ENCODE results near the gene ATP2A2. TPM values are rescaled to one million over a fixed set of nuclear protein-coding genes. Genes with fewer than 3 reads are reported as not detected.

Gene ATP2A2
- total RNA-seq, 1 donor from 2014 or later: 99.5 TPM

- Histone ChIP-seq H3K36me3 (peaks cover 40% of the 10 kb centered on the region), H3K4me2 (no peak overlapping the region), H3K27ac (no peak overlapping the region), H2AFZ (replicated peaks) (no peak overlapping the region), H3K4me3 (no peak overlapping the region), H3K9me3 (ENCODE audit: low read depth) (no peaks in the 10 kb centered on the region), H3K9ac (no peak overlapping the region), H3F3A (ENCODE audit: low read depth) (peaks cover 6% of the 10 kb centered on the region), H3K79me2 (ENCODE audit: low read depth) (no peaks in the 10 kb centered on the region), H3K27me3 (no peaks in the 10 kb centered on the region), H4K20me1 (ENCODE audit: low read depth) (no peaks in the 10 kb centered on the region), H3K4me1 (no peaks in the 10 kb centered on the region)
- peaks cover 65% of the 10 kb centered on the region for H3K36me3 Mint-ChIP-seq
- H3K27ac Mint-ChIP-seq: no peak overlapping the region
- no peak for DNase-seq (ENCODE audit: low spot score)
- no peaks in the 10 kb centered on the region for H3K27me3 Mint-ChIP-seq (ENCODE audit: insufficient read depth, low read depth)
- H3K4me1 Mint-ChIP-seq: no peaks in the 10 kb centered on the region
- no peaks in the 10 kb centered on the region for H3K9me3 Mint-ChIP-seq
- H3K4me3 Mint-ChIP-seq: no peak overlapping the region
- TF ChIP-seq EZH2phosphoT487 (IDR thresholded peaks at IDR 0.05) (no peak), EZH2 (IDR thresholded peaks at IDR 0.05) (no peak), CTCF (IDR thresholded peaks at IDR 0.05) (no peak)
Observed at GRCh38 chr12:110342157-110342556, 61.1 kb downstream of the ATP2A2 start.

GRCh38 chr12:110343114-110343513, 62.1 kb downstream of the ATP2A2 start:
- Histone ChIP-seq H3K4me3 (no peak overlapping the region), H3K27me3 (no peaks in the 10 kb centered on the region), H3K9me3 (ENCODE audit: low read depth) (no peaks in the 10 kb centered on the region), H3F3A (ENCODE audit: low read depth) (peaks cover 9% of the 10 kb centered on the region), H3K27ac (no peak overlapping the region), H3K9ac (no peak overlapping the region), H3K4me1 (no peaks in the 10 kb centered on the region), H4K20me1 (ENCODE audit: low read depth) (no peaks in the 10 kb centered on the region), H3K79me2 (ENCODE audit: low read depth) (no peaks in the 10 kb centered on the region), H3K36me3 (peaks cover 43% of the 10 kb centered on the region), H2AFZ (replicated peaks) (no peak overlapping the region), H3K4me2 (no peak overlapping the region)
- H3K27ac Mint-ChIP-seq: no peak overlapping the region
- peaks cover 65% of the 10 kb centered on the region for H3K36me3 Mint-ChIP-seq
- H3K9me3 Mint-ChIP-seq: no peaks in the 10 kb centered on the region
- H3K27me3 Mint-ChIP-seq (ENCODE audit: insufficient read depth, low read depth): no peaks in the 10 kb centered on the region
- no peaks in the 10 kb centered on the region for H3K4me1 Mint-ChIP-seq
- H3K4me3 Mint-ChIP-seq: no peak overlapping the region
- TF ChIP-seq EZH2phosphoT487 (IDR thresholded peaks at IDR 0.05): no peak
- no peak for TF ChIP-seq CTCF (IDR thresholded peaks at IDR 0.05)
- no peak for TF ChIP-seq EZH2 (IDR thresholded peaks at IDR 0.05)
- no peak for DNase-seq (ENCODE audit: low spot score)

- H3K27ac ChIP-seq: no peak overlapping the region
- H3K9me3 ChIP-seq (ENCODE audit: low read depth): no peaks in the 10 kb centered on the region
- H3K9ac ChIP-seq: no peak overlapping the region
- no peaks in the 10 kb centered on the region for H3K27me3 ChIP-seq
- H3K36me3 ChIP-seq: peaks cover 43% of the 10 kb centered on the region
- Mint-ChIP-seq H3K4me1 (no peaks in the 10 kb centered on the region), H3K9me3 (no peaks in the 10 kb centered on the region), H3K4me3 (no peak overlapping the region), H3K27me3 (ENCODE audit: insufficient read depth, low read depth) (peaks cover 3% of the 10 kb centered on the region), H3K27ac (no peak overlapping the region), H3K36me3 (peaks cover 61% of the 10 kb centered on the region)
- TF ChIP-seq CTCF (IDR thresholded peaks at IDR 0.05) (no peak), EZH2 (IDR thresholded peaks at IDR 0.05) (no peak), EZH2phosphoT487 (IDR thresholded peaks at IDR 0.05) (no peak)
- H3K4me3 ChIP-seq: no peak overlapping the region
- no peaks in the 10 kb centered on the region for H3K79me2 ChIP-seq (ENCODE audit: low read depth)
- H4K20me1 ChIP-seq (ENCODE audit: low read depth): no peaks in the 10 kb centered on the region
- H3K4me1 ChIP-seq: no peaks in the 10 kb centered on the region
- no peak overlapping the region for H3K4me2 ChIP-seq
- H3F3A ChIP-seq (ENCODE audit: low read depth): peaks cover 12% of the 10 kb centered on the region
- no peak for DNase-seq (ENCODE audit: low spot score)
- no peak overlapping the region for H2AFZ ChIP-seq (replicated peaks)
Observed at GRCh38 chr12:110343736-110344555, 62.9 kb downstream of the ATP2A2 start.

Measured in neural progenitor cell (in vitro differentiated cells).